Measurements from ENCODE around the gene TENT4A. TPM values are rescaled to one million over a fixed set of nuclear protein-coding genes. Genes with fewer than 3 reads are reported as not detected.
A peak's percentile ranks its signal among the peaks of the same experiment; 100 is the strongest.

Gene TENT4A
- total RNA-seq, 2 experiments from 2014 or later: 39.0 to 46.1 TPM

DNA sequence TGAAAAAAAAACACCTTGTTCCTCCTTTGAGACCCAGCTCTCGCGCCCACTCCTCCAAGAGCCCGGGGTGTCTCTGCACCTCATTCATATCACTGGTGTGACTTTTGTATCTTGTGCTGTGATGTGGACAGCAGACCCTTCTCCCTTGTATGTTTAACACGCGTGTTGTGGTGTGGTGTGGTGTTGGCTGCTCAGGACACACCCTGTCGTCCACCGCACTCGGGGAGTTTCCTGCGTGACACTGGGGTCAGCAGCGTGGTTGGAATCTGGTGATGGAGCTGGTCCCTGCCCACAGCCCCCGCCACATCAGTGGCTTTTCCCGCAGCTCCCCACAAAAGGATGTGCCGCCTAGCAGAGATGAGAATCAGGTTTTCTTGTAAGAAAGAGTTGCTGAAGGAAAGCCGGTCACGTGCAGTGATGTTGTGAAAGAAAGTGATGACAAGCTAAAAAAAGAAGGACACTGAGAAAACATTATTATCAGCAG is 61.5 kb downstream of the TENT4A start:
- intact Hi-C loops (cut with micrococcal nuclease; ENCODE audit: unreplicated experiment): no loop called here
- TF ChIP-seq EZH2phosphoT487 (IDR thresholded peaks at IDR 0.05; ENCODE audit: borderline replicate concordance, low read depth, low read length): no peak
- TF ChIP-seq, protein P1, sequence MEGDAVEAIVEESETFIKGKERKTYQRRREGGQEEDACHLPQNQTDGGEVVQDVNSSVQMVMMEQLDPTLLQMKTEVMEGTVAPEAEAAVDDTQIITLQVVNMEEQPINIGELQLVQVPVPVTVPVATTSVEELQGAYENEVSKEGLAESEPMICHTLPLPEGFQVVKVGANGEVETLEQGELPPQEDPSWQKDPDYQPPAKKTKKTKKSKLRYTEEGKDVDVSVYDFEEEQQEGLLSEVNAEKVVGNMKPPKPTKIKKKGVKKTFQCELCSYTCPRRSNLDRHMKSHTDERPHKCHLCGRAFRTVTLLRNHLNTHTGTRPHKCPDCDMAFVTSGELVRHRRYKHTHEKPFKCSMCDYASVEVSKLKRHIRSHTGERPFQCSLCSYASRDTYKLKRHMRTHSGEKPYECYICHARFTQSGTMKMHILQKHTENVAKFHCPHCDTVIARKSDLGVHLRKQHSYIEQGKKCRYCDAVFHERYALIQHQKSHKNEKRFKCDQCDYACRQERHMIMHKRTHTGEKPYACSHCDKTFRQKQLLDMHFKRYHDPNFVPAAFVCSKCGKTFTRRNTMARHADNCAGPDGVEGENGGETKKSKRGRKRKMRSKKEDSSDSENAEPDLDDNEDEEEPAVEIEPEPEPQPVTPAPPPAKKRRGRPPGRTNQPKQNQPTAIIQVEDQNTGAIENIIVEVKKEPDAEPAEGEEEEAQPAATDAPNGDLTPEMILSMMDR (conservative IDR thresholded peaks at IDR 0.05; ENCODE audit: low read length): no peak
- Histone ChIP-seq H3K9me3 (ENCODE audit: low read length) (no peaks in the 10 kb centered on the region), H3K9me2 (ENCODE audit: insufficient read depth, low read length) (no peaks in the 10 kb centered on the region), H3K4me3 (ENCODE audit: low read depth, low read length, poor library complexity, severe bottlenecking) (no peak overlapping the region), H3K27ac (ENCODE audit: low read depth, low read length, poor library complexity, severe bottlenecking) (no peak overlapping the region), H3K79me2 (ENCODE audit: insufficient read depth, low read depth, low read length) (no peaks in the 10 kb centered on the region), H3K4me2 (ENCODE audit: low read length) (no peak overlapping the region), H2AFZ (ENCODE audit: low read length) (no peak overlapping the region), H3K4me1 (ENCODE audit: insufficient read depth, low read length, poor library complexity, severe bottlenecking) (no peaks in the 10 kb centered on the region), H3K36me3 (ENCODE audit: insufficient read depth, low read length) (no peaks in the 10 kb centered on the region), H4K20me1 (ENCODE audit: insufficient read depth, low read length) (no peaks in the 10 kb centered on the region)
- POLR2A ChIA-PET: interaction anchor here (0.7 kb wide), 1 partner anchor 1111 kb away, joined by 3 read pairs; no protein-coding TSS in a partner anchor
- DNase-seq (ENCODE audit: low spot score): no peak
- CTCF ChIA-PET (ENCODE audit: unreplicated experiment): no interaction called here
- BruUV-seq (replicated peaks): no TSS peak

DNA sequence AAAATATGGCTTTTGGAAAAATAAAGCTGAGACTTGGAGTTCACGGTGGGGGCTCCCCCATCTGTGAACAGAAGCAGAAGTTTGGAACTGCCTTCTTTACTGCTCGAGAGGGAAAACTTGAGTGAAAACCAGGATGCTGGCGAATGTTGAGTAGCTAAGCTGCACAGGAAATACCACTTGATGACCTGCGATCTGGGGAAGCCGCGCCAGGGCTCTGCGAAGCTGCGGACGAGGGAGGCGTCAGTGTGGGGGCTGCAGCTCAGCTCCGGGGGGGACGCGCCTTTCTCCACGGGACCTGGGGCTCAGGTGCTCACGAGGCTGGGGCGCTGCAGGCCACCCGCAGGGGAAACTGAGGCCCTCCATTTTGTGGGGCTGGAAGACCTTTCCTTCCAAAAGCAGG is 62.3 kb downstream of the TENT4A start:
- CTCF ChIA-PET (ENCODE audit: unreplicated experiment): no interaction called here
- TF ChIP-seq, protein P1 (conservative IDR thresholded peaks at IDR 0.05; ENCODE audit: low read length): no peak
- TF ChIP-seq EZH2phosphoT487 (IDR thresholded peaks at IDR 0.05; ENCODE audit: borderline replicate concordance, low read depth, low read length): no peak
- H4K20me1 ChIP-seq (ENCODE audit: insufficient read depth, low read length): no peaks in the 10 kb centered on the region
- POLR2A ChIA-PET: interaction anchor here (0.7 kb wide), 1 partner anchor 1112 kb away, joined by 3 read pairs; no protein-coding TSS in a partner anchor
- no peaks in the 10 kb centered on the region for H3K79me2 ChIP-seq (ENCODE audit: insufficient read depth, low read depth, low read length)
- H3K4me1 ChIP-seq (ENCODE audit: insufficient read depth, low read length, poor library complexity, severe bottlenecking): no peaks in the 10 kb centered on the region
- H3K36me3 ChIP-seq (ENCODE audit: insufficient read depth, low read length): no peaks in the 10 kb centered on the region
- no peak overlapping the region for H2AFZ ChIP-seq (ENCODE audit: low read length)
- no peaks in the 10 kb centered on the region for H3K9me2 ChIP-seq (ENCODE audit: insufficient read depth, low read length)
- DNase-seq (ENCODE audit: low spot score): no peak
- no TSS peak for BruUV-seq (replicated peaks)
- H3K4me2 ChIP-seq (ENCODE audit: low read length): no peak overlapping the region
- H3K9me3 ChIP-seq (ENCODE audit: low read length): no peaks in the 10 kb centered on the region
- intact Hi-C loops (cut with micrococcal nuclease; ENCODE audit: unreplicated experiment): no loop called here
- no peak overlapping the region for H3K27ac ChIP-seq (ENCODE audit: low read depth, low read length, poor library complexity, severe bottlenecking)
- no peak overlapping the region for H3K4me3 ChIP-seq (ENCODE audit: low read depth, low read length, poor library complexity, severe bottlenecking)

DNA sequence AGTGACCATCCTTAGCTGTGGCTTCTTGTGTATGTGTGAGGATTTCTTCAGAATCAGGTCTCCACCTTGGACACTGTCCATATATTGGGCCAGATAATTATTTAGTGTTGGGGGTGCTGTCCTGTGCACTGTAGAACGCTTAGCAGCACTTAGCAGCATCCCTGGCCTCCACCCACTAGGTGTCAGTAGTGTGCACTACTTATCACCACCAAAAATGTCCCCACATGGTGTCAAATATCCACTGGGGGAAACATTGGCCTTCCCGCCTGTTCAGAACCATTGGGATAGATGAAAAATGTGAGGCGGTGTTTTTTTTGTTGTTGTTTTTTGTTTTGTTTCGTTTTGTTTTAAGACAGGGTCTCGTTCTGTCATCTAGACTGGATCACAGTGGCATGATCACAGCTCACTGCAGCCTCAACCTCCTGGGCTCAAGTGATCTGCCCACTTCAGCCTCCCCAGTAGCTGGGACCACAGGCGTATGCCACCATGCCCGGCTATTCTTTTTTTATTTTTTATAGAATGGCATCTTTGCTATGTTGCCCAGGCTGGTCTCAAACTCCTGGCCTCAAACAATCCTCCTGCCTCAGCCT is 67.7 kb downstream of the TENT4A start:
- H4K20me1 ChIP-seq (ENCODE audit: insufficient read depth, low read length): no peaks in the 10 kb centered on the region
- no peaks in the 10 kb centered on the region for H3K79me2 ChIP-seq (ENCODE audit: insufficient read depth, low read depth, low read length)
- H3K4me2 ChIP-seq (ENCODE audit: low read length): no peak overlapping the region
- TF ChIP-seq, protein P1 (conservative IDR thresholded peaks at IDR 0.05; ENCODE audit: low read length): peak; percentile 85
- TF ChIP-seq EZH2phosphoT487 (IDR thresholded peaks at IDR 0.05; ENCODE audit: borderline replicate concordance, low read depth, low read length): no peak
- H3K36me3 ChIP-seq (ENCODE audit: insufficient read depth, low read length): no peaks in the 10 kb centered on the region
- no peak overlapping the region for H2AFZ ChIP-seq (ENCODE audit: low read length)
- no peak overlapping the region for H3K27ac ChIP-seq (ENCODE audit: low read depth, low read length, poor library complexity, severe bottlenecking)
- DNase-seq (ENCODE audit: low spot score): peak; percentile 52
- H3K9me2 ChIP-seq (ENCODE audit: insufficient read depth, low read length): no peaks in the 10 kb centered on the region
- intact Hi-C loops (cut with micrococcal nuclease; ENCODE audit: unreplicated experiment): no loop called here
- ChIA-PET POLR2A (no interaction called here), CTCF (ENCODE audit: unreplicated experiment) (no interaction called here)
- no peak overlapping the region for H3K4me3 ChIP-seq (ENCODE audit: low read depth, low read length, poor library complexity, severe bottlenecking)
- no TSS peak for BruUV-seq (replicated peaks)
- no peaks in the 10 kb centered on the region for H3K4me1 ChIP-seq (ENCODE audit: insufficient read depth, low read length, poor library complexity, severe bottlenecking)
- no peaks in the 10 kb centered on the region for H3K9me3 ChIP-seq (ENCODE audit: low read length)
